GM12864 (cell line): ENCODE results near the gene DMAP1.

Experiments
- DNase-seq: peaks from one replicate; pipeline ENCODE4 v3.0.0-alpha.2; 2011; ENCODE audit warnings: low read depth
- H3K4me3 ChIP-seq: 2 replicates; pipeline ENCODE4 v1.5.1; 2011; ENCODE audit warnings: mild to moderate bottlenecking, low read depth, low read length, control low read depth
- TF ChIP-seq, protein P1 (sequence below): IDR thresholded peaks from 2 replicates; pipeline ENCODE4 v1.5.1; 2011; ENCODE audit warnings: low read depth, mild to moderate bottlenecking, moderate library complexity, low read length, control low read depth, inconsistent platforms; ENCODE audit errors: missing control alignments

The DMAP1 gene

DNA sequence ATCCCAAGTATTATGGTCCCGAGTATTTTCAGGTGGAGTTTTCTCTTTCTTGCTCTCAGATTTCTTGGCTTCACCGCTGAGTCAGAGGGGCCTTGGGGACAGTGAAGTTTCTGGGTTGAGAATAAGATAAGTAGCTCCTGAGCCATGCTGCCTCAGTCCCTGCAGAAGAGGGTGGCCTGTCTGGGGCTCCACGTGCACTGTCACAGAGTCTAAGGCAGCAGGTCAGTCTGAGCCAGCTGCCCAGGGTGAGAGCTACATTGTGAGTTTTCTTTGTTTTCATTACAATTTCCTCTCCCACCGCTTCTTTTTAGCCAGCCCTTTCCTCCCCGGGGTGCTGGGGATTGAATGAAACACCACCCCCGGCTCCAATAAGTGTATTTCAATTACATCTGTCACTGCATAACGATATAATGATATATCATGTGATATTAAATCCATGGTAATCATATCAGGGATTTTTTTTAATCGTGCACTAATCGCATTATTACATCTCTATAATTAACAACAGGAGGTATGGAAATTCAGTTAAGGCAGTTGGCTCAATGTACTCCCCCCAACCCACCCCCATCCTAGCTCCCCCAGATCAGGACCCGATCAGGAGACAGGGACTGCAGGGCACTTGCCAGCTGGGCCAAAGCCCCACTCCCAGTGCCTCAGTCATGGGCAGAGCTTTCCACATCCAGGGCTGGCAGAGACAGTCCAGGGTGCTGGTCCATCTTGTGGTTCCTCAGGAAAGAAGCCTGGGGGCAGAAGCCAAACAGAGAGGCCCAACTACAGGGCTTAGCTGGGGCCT is 43.7 kb downstream of the DMAP1 start:
- H3K4me3 ChIP-seq = no peak overlapping the region
- TF ChIP-seq, protein P1, sequence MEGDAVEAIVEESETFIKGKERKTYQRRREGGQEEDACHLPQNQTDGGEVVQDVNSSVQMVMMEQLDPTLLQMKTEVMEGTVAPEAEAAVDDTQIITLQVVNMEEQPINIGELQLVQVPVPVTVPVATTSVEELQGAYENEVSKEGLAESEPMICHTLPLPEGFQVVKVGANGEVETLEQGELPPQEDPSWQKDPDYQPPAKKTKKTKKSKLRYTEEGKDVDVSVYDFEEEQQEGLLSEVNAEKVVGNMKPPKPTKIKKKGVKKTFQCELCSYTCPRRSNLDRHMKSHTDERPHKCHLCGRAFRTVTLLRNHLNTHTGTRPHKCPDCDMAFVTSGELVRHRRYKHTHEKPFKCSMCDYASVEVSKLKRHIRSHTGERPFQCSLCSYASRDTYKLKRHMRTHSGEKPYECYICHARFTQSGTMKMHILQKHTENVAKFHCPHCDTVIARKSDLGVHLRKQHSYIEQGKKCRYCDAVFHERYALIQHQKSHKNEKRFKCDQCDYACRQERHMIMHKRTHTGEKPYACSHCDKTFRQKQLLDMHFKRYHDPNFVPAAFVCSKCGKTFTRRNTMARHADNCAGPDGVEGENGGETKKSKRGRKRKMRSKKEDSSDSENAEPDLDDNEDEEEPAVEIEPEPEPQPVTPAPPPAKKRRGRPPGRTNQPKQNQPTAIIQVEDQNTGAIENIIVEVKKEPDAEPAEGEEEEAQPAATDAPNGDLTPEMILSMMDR = no peak
- no peak for DNase-seq

DNA sequence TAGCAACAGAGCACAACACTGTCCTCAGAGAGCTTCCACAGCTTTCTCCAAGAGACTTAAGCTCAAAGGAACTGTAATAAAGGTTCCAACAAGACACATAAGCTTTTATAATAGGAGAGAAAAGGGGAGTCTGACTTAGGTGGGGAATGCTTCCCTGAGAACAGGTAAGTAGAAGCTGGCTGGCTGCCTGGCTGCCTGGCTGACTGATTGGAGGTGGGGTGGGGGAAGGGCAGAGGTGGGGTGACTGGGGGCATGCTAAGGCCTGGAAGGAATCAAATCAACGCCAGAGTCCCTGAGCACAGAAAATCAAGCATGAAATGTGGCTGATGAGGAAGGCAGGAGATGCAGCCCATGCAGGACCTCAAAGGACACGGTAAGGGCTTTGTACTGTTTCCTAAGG is 45.8 kb downstream of the DMAP1 start:
- TF ChIP-seq, protein P1 = no peak
- no peak for DNase-seq
- no peak overlapping the region for H3K4me3 ChIP-seq

DNA sequence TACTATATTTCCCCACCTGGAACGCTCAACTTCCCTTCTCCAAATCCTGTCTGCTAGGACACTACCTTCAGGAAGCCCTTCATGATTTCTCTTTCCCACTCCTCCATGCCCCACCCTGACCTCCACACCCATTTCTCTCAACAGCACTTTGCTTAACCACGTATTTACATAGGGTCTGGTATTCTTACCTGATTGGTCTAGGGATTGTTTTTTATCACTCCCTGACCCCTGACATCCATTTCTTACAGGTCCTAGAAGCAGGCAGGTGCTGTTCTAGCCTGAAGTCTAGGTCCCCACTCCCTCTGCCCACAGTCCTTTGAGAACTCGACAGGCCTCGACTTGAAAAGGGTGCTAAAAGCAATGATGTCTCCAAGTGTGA is 47.5 kb downstream of the DMAP1 start:
- H3K4me3 ChIP-seq = no peak overlapping the region
- no peak for DNase-seq
- TF ChIP-seq, protein P1 = no peak

DNA sequence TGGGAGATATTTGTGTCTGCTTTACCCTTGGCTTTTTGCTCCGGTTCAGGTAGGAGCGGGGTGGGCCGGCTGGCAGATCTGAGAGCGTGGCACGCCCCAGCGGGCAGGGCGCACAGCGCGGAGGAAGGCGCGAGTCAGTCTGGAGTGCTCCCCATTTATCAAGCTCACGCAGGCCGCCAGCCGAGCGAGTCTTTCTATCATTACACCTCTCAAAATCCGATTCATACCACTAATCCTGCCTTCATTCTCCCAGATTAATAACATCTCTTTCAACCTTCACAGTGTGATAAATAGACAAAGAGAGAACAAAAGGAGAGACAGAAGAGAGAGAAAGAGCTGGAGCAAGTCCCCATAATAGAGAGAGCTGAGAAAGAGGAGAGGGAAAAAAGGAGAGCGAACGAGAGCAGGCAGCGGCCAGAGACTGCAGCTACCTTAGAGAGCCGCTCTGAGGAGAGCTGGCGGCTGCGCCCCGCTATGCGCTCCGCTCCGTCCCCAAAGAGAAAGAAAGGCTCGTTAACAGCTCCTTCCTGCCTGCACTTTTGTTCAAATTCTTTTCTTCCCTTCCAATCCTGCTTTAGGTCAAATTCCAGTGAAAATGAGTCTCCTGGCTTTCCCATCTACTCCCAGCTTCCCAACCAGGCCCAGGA is 48.0 kb downstream of the DMAP1 start:
- H3K4me3 ChIP-seq = no peak overlapping the region
- TF ChIP-seq, protein P1 = no peak
- DNase-seq = no peak

DNA sequence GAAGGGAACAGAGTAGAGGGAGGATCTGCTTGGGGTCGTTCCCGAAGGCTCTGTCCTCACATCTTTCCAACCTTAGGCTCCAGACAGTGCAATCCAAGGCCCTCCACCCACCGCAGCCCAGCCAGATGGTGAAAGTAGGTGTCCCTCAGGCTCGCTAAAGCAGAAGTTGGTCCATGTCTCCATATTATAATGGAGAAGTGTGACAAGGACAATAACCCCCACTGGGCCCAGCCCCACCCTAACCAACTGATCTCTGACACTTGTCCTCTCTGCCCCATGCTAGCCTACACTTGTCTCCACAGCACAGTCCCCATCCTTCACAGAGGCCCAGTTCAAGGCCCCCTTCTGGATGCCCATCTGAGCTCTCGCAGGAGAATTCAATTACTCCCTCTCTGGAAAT is 48.7 kb downstream of the DMAP1 start:
- no peak for DNase-seq
- TF ChIP-seq, protein P1 = no peak
- H3K4me3 ChIP-seq = no peak overlapping the region

DNA sequence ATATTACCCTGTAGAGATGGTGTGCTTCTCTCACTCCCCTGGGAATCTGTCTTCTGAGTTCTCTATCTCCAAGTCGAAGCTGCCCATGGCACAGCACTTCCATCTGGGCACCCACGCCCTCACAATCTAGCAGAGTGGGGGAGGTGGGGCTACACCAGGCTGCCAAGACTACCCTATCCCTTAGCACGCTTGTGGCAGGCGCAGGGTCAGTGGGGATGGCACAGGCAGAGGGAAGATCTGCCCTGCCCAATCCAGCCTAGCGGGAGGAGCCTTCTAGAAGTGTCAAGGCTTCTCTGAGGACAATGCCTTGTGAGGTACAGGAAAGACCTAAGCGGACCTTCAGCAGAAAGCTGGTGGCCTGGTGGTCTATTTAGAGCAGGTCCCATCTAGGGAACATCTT is 49.1 kb downstream of the DMAP1 start:
- TF ChIP-seq, protein P1 = no peak
- no peak overlapping the region for H3K4me3 ChIP-seq
- no peak for DNase-seq
